CD14-positive monocyte (primary cell): Measurements from ENCODE around the gene G6PC3. TPM values are rescaled to one million over a fixed set of nuclear protein-coding genes. Genes with fewer than 3 reads are reported as not detected.

ENCODE experiments used
- DNase-seq, 3 donors: peaks; one replicate each; pipeline ENCODE4 v3.0.0-alpha.2; 2011 to 2022
- H2AFZ ChIP-seq: 2 replicates; pipeline ENCODE4 v1.6.0; 2012; ENCODE audit warnings: mild to moderate bottlenecking, low read depth, low read length, inconsistent platforms; ENCODE audit not compliant: insufficient read depth, poor library complexity, severe bottlenecking
- H3K27ac ChIP-seq, 2 donors: 1 replicate in 1 of 2; 2 replicates in 1 of 2; pipeline ENCODE4 v1.5.1; 2012 to 2013; ENCODE audit warnings: low read length in 2 of 2, control low read depth in 1 of 2, inconsistent platforms in 1 of 2, low read depth in 1 of 2, mild to moderate bottlenecking in 1 of 2
- H3K27me3 ChIP-seq, 2 donors: one replicate each; pipeline versions ENCODE4 v1.6.0 to v1.6.1; 2011 to 2013; ENCODE audit warnings: low read length in 2 of 2; ENCODE audit not compliant: control insufficient read depth in 2 of 2, insufficient read depth in 2 of 2
- H3K36me3 ChIP-seq, 2 donors: replicated peaks in 1 of 2; 1 replicate in 1 of 2; 2 replicates in 1 of 2; pipeline versions ENCODE4 v1.5.1 to v1.6.1; 2012 to 2013; ENCODE audit warnings: low read length in 2 of 2, control low read depth in 1 of 2, inconsistent platforms in 1 of 2, mild to moderate bottlenecking in 1 of 2; ENCODE audit not compliant: insufficient read depth in 2 of 2, control insufficient read depth in 1 of 2
- H3K4me1 ChIP-seq, 2 donors: 1 replicate in 1 of 2; 2 replicates in 1 of 2; pipeline versions ENCODE4 v1.5.1 to v1.6.1; 2012 to 2013; ENCODE audit warnings: low read length in 2 of 2, control low read depth in 1 of 2, inconsistent platforms in 1 of 2, mild to moderate bottlenecking in 1 of 2, moderate library complexity in 1 of 2; ENCODE audit not compliant: insufficient read depth in 2 of 2, control insufficient read depth in 1 of 2
- H3K4me2 ChIP-seq: replicated peaks from 2 replicates; pipeline ENCODE3; 2012; ENCODE audit warnings: low read length, moderate library complexity, mild to moderate bottlenecking; ENCODE audit not compliant: poor library complexity, severe bottlenecking; ENCODE audit errors: extremely low read depth
- H3K4me3 ChIP-seq, 3 experiments: fragments of 200-600 bp in 1 of 3; sonication (generic) in 1 of 3; replicated peaks in 1 of 3; 1 replicate in 2 of 3; 2 replicates in 1 of 3; pipeline ENCODE4 v1.5.1; 2011 to 2013; ENCODE audit warnings: low read length in 3 of 3, mild to moderate bottlenecking in 3 of 3, control low read depth in 2 of 3, low read depth in 2 of 3, inconsistent platforms in 1 of 3, moderate library complexity in 1 of 3
- H3K79me2 ChIP-seq: 2 replicates; pipeline ENCODE4 v1.6.0; 2012; ENCODE audit warnings: mild to moderate bottlenecking, control low read depth, inconsistent platforms, low read length, moderate library complexity; ENCODE audit not compliant: insufficient read depth
- H3K9ac ChIP-seq: 2 replicates; pipeline ENCODE4 v1.6.0; 2017; ENCODE audit warnings: low read length, mild to moderate bottlenecking; ENCODE audit not compliant: insufficient read depth, poor library complexity, severe bottlenecking
- H3K9me3 ChIP-seq, 2 donors: replicated peaks in 1 of 2; 1 replicate in 1 of 2; 2 replicates in 1 of 2; pipeline versions ENCODE4 v1.5.1 to v1.6.1; 2012 to 2013; ENCODE audit warnings: low read length in 2 of 2, control low read depth in 1 of 2; ENCODE audit not compliant: control insufficient read depth in 1 of 2, insufficient read depth in 1 of 2
- H4K20me1 ChIP-seq: 2 replicates; pipeline ENCODE4 v1.6.0; 2012; ENCODE audit warnings: mild to moderate bottlenecking, low read length, control low read depth, moderate library complexity; ENCODE audit not compliant: insufficient read depth
- H3K27ac Mint-ChIP-seq, 7 donors: one replicate each; pipeline ENCODE4 v1.8.0; 2020; ENCODE audit warnings: mild to moderate bottlenecking in 7 of 7, mixed read lengths in 7 of 7, moderate library complexity in 6 of 7, inconsistent platforms in 2 of 7
- H3K27me3 Mint-ChIP-seq, 3 donors: one replicate each; pipeline ENCODE4 v1.8.0; 2021 to 2022; ENCODE audit warnings: low read depth in 3 of 3, mild to moderate bottlenecking in 3 of 3, mixed read lengths in 3 of 3, moderate library complexity in 3 of 3, inconsistent platforms in 1 of 3
- H3K36me3 Mint-ChIP-seq, 2 donors: one replicate each; pipeline ENCODE4 v1.8.0; 2020; ENCODE audit warnings: mixed read lengths in 2 of 2, inconsistent platforms in 1 of 2, mild to moderate bottlenecking in 1 of 2
- H3K4me1 Mint-ChIP-seq: one replicate; pipeline ENCODE4 v1.8.0; 2020; ENCODE audit warnings: mild to moderate bottlenecking, mixed read lengths
- H3K4me3 Mint-ChIP-seq, 2 donors: one replicate each; pipeline ENCODE4 v1.8.0; 2020; ENCODE audit warnings: mild to moderate bottlenecking in 2 of 2, mixed read lengths in 2 of 2, moderate library complexity in 1 of 2
- H3K9me3 Mint-ChIP-seq, 7 donors: one replicate each; pipeline ENCODE4 v1.8.0; 2020 to 2022; ENCODE audit warnings: mixed read lengths in 7 of 7, mild to moderate bottlenecking in 6 of 7, moderate library complexity in 6 of 7, inconsistent platforms in 2 of 7
- WGBS: methylation state at CpG from one replicate; pipeline ENCODE4 v1.1.5; 2013; ENCODE audit warnings: missing lambda C conversion rate; ENCODE audit not compliant: insufficient coverage; 5-methylcytosine and 5-hydroxymethylcytosine counted together
- intact Hi-C, 2 donors: fragments of 100-400 bp; cut with micrococcal nuclease; formaldehyde crosslinking; loops; one replicate each; pipeline versions ENCODE4 v1.15.0 to v1.15.1; 2023
- polyA plus RNA-seq, 3 donors: library from polyadenylated mRNA; depleted of rRNA in 1 of 3; unstranded in 2 of 3; stranded (reverse) in 1 of 3; fragments of 300-500 nt in 2 of 3; fragments of >200 nt in 1 of 3; fragmentation: Illumina TruSeq in 2 of 3; gene quantifications; 1 replicate in 2 of 3; 2 replicates in 1 of 3; pipeline ENCODE4 v1.2.3, GENCODE V29; 2012 to 2021
- TF ChIP-seq, protein P1 (sequence below): fragments of 200-600 bp; IDR thresholded peaks from one replicate; pipeline ENCODE4 v1.8.0; 2022; ENCODE audit warnings: antibody characterized with exemption, mild to moderate bottlenecking

Gene G6PC3
- polyA plus RNA-seq, 3 donors: 38.0 to 46.4 (median 42.4) TPM

DNA sequence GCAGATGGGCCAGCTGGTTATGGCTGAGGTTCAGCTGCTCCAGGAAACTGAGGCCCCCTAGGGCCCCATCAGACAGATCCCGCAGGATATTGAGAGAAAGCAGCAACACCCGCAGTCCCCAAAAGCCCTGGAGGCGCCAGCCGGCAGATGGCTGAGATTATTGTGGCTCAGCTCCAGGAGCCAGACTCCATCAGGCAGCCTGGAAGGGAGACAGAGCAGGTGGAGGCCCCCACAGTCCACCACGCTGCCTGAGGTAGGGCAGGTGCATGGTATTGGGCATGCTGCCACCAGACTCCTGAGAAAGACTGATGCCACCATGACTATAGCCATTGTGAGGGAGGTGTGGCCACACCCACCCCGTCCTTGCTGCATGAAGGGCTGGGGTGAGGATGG lies 46.3 kb upstream of the G6PC3 start:
- Histone ChIP-seq H3K27me3 (no peaks in the 10 kb centered on the region), H3K4me1 (no peaks in the 10 kb centered on the region), H3K9ac (no peak overlapping the region), H3K27ac (no peak overlapping the region), H3K36me3 (peaks cover 8 to 42% of the 10 kb centered on the region in 2 donors), H4K20me1 (no peaks in the 10 kb centered on the region), H3K4me2 (no peak overlapping the region), H3K4me3 (no peak overlapping the region), H3K79me2 (no peaks in the 10 kb centered on the region), H2AFZ (no peak overlapping the region), H3K9me3 (no peaks in the 10 kb centered on the region)
- peaks cover 36 to 39% of the 10 kb centered on the region in 2 donors for H3K36me3 Mint-ChIP-seq
- 97% methylated on average over 4 of the region's 6 CpGs for WGBS
- no peak for DNase-seq
- intact Hi-C loops: no loop called here
- no peak overlapping the region for H3K27ac Mint-ChIP-seq
- H3K9me3 Mint-ChIP-seq: no peaks in the 10 kb centered on the region
- H3K27me3 Mint-ChIP-seq: peaks cover 0 to 2% (median 0%) of the 10 kb centered on the region in 3 donors
- no peak overlapping the region for H3K4me3 Mint-ChIP-seq
- TF ChIP-seq, protein P1, sequence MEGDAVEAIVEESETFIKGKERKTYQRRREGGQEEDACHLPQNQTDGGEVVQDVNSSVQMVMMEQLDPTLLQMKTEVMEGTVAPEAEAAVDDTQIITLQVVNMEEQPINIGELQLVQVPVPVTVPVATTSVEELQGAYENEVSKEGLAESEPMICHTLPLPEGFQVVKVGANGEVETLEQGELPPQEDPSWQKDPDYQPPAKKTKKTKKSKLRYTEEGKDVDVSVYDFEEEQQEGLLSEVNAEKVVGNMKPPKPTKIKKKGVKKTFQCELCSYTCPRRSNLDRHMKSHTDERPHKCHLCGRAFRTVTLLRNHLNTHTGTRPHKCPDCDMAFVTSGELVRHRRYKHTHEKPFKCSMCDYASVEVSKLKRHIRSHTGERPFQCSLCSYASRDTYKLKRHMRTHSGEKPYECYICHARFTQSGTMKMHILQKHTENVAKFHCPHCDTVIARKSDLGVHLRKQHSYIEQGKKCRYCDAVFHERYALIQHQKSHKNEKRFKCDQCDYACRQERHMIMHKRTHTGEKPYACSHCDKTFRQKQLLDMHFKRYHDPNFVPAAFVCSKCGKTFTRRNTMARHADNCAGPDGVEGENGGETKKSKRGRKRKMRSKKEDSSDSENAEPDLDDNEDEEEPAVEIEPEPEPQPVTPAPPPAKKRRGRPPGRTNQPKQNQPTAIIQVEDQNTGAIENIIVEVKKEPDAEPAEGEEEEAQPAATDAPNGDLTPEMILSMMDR: no peak
- no peaks in the 10 kb centered on the region for H3K4me1 Mint-ChIP-seq

DNA sequence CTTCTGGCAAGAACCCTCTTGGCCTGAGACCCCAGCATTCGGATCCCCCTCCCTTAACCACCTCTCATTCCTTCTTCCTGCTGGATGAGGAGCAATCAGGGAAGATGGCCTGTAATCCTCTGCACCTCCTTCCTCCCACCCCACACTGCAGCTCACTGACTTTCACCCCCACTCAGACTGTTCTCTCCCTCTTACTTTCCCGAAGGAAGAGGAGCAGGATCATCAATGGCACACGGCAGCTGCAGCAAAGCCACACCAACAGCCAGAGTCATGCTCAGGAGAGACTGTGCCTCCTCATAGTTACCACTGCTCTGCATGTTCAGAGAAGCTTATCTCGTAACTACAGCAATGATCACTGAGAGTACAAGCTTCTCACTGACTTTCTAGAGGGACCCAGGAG lies 45.7 kb upstream of the G6PC3 start:
- Mint-ChIP-seq H3K9me3 (no peaks in the 10 kb centered on the region), H3K27me3 (peaks cover 0 to 2% (median 0%) of the 10 kb centered on the region in 3 donors), H3K4me3 (no peak overlapping the region), H3K27ac (no peak overlapping the region), H3K36me3 (peaks cover 40 to 44% of the 10 kb centered on the region in 2 donors), H3K4me1 (no peaks in the 10 kb centered on the region)
- DNase-seq: no peak
- no peaks in the 10 kb centered on the region for H3K9me3 ChIP-seq
- no peak overlapping the region for H3K4me2 ChIP-seq
- intact Hi-C loops: no loop called here
- TF ChIP-seq, protein P1: no peak
- 96% methylated on average over 3 of the region's 4 CpGs for WGBS
- H2AFZ ChIP-seq: no peak overlapping the region
- H3K4me1 ChIP-seq: no peaks in the 10 kb centered on the region
- peaks cover 8 to 48% of the 10 kb centered on the region in 2 donors for H3K36me3 ChIP-seq
- H3K27ac ChIP-seq: no peak overlapping the region
- no peaks in the 10 kb centered on the region for H3K79me2 ChIP-seq
- H4K20me1 ChIP-seq: no peaks in the 10 kb centered on the region
- no peak overlapping the region for H3K9ac ChIP-seq
- no peak overlapping the region for H3K4me3 ChIP-seq
- no peaks in the 10 kb centered on the region for H3K27me3 ChIP-seq
